GM18511 (cell line): ENCODE measurements around the gene ADGRG2.
A peak's percentile ranks its signal among the peaks of the same experiment; 100 is the strongest.
"Not testable (repeated sequence)": the region's sequence is repeated elsewhere in the genome, so short reads cannot be mapped to it uniquely, and the experiment has no call there.

ENCODE experiments used
- ATAC-seq: cut with Tn5 transposase; IDR thresholded peaks from one replicate; pipeline ENCODE4 v1.9.1; 2021; ENCODE audit warnings: mild to moderate bottlenecking, moderate library complexity; ENCODE audit not compliant: unreplicated experiment

Gene ADGRG2

DNA sequence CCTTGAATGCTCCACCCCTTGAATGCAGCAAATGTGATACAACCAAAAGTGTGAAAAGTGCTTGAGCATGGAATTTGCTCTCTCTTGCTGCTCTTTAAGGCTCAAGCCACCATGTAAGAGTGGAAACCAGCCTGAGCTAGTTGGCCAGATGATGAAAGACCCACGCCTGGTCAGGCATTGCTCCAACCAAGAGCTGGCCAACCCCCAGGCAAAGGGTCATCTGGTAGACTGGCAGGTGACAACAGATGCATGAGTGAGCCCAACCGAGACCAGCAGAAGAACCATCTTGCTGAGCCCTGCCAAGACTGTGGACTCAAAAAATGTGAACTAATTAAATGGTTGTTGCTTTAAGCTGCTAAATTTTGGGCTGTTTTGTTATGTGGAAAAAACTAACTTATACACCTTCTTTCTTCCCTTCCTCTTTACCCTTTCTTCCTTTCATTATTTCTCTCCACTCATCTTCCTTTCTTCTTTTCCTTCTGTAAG is 32.7 kb downstream of the ADGRG2 start:
- ATAC-seq = no peak

- no peak for ATAC-seq
Observed at GRCh38 chrX:19086102-19086772, 36.0 kb downstream of the ADGRG2 start.

DNA sequence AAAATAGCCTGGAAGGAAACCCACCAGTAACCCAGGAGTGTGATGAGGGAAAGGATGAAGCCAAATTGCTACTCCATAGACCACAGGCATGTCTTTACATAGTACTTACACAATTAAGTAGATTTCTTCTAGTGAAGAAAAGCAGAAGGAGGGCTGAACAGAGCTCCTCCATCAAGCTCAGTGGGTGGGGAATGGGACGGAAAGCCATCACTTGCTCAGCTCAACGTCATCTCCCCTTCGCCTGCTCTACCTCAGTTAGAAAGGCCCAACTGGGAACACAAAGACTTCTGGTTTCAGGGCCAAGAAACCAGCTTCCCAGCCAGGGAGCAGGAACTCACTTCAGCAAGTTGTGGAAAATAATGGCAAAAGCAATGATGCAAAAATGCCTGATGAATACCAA is 36.6 kb downstream of the ADGRG2 start:
- ATAC-seq = no peak

DNA sequence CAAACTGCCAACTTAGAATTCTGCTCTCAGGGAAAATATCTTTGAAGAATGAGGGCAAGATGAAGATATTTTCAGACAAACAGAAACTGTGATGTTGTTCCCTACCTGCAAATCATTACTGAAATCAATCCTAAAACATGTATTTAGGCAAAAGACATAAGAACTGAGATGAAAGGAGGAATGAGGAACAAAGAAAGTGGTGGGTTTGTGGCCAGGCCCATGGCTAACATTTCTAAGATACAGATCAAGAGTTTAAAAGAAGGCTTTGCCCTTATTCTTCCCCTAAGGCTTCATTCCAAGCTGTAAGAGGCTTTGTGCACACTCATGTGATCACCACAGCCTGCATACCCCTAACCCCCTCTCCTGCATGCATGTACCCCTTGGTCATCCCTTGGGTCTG is 46.5 kb downstream of the ADGRG2 start:
- no peak for ATAC-seq

- ATAC-seq = no peak
Observed at GRCh38 chrX:19072372-19072771, 49.9 kb downstream of the ADGRG2 start.

GRCh38 chrX:19070555-19070994 is 51.7 kb downstream of the ADGRG2 start:
- no peak for ATAC-seq

GRCh38 chrX:19066987-19067386 is 55.3 kb downstream of the ADGRG2 start:
- not testable (repeated sequence) for ATAC-seq

GRCh38 chrX:19065535-19065934 is 56.7 kb downstream of the ADGRG2 start:
- ATAC-seq = peak; percentile 72

DNA sequence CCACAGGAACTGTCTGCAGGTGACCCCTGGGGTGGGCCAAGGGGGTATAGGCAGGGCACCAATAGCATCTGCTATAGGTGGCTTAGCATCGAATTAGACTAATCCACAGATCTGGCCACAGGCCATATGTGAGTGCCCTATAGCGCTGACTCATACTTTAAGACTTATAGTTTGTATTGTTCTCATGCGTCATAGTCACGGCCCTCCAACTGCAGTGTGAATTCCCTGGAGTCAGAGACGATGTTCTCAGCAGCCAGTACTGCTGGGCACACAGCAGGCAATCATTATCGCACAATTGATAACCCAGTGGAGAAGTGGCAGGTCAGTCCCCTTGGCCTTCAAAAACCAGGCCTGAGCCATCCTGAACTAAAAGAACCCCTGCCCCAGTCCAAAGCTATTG is 58.1 kb downstream of the ADGRG2 start:
- ATAC-seq = no peak

DNA sequence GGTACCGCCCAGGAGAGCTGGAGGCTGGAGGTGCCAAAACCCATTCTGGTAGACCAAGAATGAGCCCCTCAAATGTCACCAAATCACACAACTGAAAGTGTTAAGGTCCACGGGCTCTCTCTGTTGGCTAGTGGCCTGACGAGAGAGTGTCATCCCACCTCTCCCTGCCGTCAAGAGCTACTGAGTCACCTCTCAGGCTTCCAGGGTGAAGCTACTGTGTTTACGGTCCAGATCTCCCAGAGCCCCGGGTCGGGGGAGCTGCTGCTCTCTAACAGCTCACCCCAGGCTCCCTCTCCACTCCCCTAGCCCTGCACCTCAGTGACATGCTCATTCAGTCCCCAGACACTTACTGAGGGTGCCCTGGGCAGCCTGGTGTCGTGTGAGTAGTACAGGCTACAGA is 59.2 kb downstream of the ADGRG2 start:
- ATAC-seq = no peak

GRCh38 chrX:19059067-19059466 is 63.2 kb downstream of the ADGRG2 start:
- no peak for ATAC-seq

DNA sequence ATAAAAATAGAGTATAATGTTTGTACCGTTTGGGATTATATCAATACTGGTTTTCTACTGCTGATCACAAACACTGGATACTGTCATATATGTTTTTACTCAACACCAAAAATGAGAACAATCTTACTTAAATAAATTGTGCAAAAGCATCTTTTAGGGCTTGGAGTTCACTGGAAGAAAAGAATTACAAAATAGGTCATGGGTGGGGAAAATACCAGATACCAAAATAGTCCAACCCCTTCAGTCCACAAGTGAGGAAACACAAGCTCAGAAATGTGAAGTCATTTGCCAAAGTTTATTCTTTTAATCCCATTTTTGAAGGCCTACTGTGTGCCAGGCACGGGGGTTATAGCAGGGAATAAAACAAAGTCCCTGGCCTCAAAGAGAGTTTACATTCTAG is 64.4 kb downstream of the ADGRG2 start:
- no peak for ATAC-seq

- ATAC-seq = no peak
Observed at GRCh38 chrX:19049110-19049509, 73.2 kb downstream of the ADGRG2 start.

DNA sequence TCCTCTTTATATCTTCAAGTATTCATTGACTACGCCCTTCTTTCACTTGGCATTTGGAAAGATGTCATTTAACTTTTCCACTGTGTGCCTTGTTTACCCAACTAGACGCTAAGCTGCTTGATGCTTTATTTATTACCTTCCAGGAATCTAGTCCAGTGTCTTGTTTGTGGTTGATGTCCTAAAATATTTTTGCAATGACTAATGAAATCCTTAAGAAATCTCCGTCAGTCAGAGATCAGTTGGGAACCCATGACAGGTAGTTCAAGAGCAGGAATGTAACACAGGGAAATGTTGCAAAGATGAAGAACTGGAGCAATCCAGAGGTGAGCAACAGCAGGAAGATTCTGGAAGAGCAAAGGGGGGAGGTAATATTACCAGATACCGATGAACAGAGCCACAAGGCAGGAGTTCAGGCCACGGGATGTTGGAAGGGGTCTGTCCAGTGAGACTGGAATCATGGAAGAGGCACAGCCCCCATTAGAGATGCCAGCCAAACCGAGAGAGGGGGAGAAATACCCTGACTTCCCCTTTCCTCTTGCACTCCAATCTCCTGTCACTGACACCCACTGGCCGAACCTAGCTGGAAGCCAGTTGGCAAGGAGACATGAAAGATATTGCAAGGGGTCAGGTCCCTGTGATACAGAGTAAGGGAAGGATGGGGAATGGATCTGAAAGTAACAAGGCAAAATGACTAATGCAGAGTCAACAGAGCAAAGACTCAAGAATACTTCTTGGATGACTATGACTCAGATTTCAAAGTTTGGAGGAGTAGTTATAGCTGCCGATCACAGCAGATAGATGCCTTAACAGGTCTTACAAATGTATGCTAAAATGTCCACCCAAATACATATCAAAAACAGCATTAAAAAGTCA is 75.7 kb downstream of the ADGRG2 start:
- ATAC-seq = no peak

- no peak for ATAC-seq
Observed at GRCh38 chrX:19040373-19040772, 81.9 kb downstream of the ADGRG2 start.

GRCh38 chrX:19034025-19034424 is 88.2 kb downstream of the ADGRG2 start:
- ATAC-seq = no peak

DNA sequence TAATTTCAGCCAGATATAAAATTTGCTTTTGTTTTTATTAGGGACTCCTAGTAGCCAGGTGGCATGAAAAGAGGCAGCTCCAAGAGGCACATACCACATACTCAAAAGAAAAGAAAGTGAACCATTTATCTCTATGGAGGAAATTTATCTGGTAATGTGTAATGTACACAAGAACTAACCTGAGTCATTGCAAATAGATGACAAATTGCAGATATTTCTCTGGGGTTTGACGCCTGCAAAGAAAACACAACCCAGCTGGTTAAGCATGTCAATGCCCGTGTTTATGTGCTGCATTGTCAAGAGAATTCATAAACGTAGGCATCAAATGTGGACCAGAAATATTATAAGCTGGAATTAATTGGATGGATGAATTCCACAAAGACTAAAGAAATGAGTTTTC is 91.5 kb downstream of the ADGRG2 start:
- no peak for ATAC-seq

GRCh38 chrX:19028560-19028959 is 93.7 kb downstream of the ADGRG2 start:
- no peak for ATAC-seq

DNA sequence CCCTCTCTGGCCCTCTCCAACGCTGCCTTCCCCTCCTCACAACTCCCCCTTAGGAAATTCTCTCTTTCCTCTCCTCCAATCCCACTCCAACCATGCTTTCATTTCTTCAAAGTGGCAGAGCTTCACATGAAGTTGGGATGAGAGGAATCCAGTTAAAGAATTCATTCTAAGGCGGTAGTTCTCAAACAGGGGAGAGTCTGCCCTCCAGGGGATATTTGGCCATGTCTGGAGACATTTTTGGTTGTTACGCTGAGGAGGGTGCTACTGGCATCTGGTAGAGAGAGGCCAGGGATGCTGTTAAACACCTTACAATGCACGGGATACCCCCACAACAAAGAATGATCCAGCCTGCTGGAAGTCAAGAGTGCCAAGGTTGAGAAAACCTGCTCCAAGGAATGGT is 97.9 kb downstream of the ADGRG2 start:
- no peak for ATAC-seq

DNA sequence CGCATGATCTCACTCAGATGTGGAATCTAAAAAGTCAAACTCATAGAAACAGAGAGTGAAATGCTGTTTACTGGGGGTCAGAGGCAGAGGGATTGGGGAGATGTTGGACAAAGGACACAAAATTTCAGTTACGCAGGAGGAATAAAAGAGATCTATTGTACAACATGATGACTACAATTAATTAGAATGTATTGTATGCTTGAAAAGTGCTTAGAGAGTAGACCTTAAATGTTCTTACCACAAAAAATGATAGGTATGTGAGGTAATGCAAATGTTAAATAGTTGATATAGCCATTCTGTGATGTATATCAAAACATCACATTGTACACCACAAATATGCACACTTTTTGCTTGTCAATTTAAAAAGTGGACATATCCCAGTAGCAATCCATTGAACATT is 102.3 kb downstream of the ADGRG2 start:
- ATAC-seq = no peak

DNA sequence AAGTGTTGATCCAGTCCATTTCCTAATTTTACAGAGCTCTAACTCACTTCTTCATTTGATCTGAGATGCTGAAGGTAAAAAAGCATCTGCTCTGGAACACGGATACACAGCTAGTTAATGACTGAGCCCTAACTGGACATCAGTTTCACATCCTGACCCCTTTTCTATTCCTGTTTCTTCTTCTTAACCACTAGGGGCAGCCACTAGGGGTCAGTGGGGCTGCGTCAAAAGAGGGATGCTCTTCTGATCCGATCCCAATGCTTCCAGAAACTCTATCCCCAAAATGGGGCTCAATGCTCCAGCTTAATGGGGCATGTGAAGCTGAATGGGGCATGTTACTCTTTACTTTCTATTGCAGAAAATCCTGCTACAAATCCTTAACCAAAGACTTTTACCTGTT is 105.0 kb downstream of the ADGRG2 start:
- no peak for ATAC-seq

DNA sequence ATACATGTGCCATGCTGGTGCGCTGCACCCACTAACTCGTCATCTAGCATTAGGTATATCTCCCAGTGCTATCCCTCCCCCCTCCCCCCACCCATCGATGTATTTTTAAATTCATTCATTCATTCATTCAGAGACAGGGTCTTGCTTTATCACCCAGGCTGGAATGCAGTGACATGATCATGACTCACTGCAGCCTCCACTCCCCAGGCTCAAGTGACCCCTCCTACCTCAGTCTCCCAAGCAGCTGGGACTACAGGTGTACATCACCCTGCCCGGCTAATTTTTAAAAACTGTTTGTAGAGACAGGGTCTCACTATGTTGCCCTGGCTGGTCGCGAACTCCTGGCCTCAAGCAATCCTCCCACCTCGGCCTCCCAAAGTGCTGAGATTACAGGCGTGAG is 105.7 kb downstream of the ADGRG2 start:
- not testable (repeated sequence) for ATAC-seq
